ENCODE measurements around the gene RBCK1.

GRCh38 chr20:431012-431904 is 23.2 kb downstream of the RBCK1 start:
- TF ChIP-seq POLR2A (IDR thresholded peaks at IDR 0.05), result no peak
- TF ChIP-seq CTCF (IDR thresholded peaks at IDR 0.05), result peak; percentile 18 to 54 (median 43)
